Progenitor cell of endocrine pancreas (in vitro differentiated cells): Measurements from ENCODE around the gene CTNNA1. TPM values are rescaled to one million over a fixed set of nuclear protein-coding genes. Genes with fewer than 3 reads are reported as not detected.

Experiments
- DNase-seq: peaks from one replicate; pipeline ENCODE4 v3.0.0; 2021; ENCODE audit warnings: low spot score; ENCODE audit not compliant: unreplicated experiment
- H3K27ac Mint-ChIP-seq: 2 replicates; pipeline ENCODE4 v1.8.0; 2021; ENCODE audit warnings: mild to moderate bottlenecking, moderate library complexity, mixed read lengths
- H3K27me3 Mint-ChIP-seq: 2 replicates; pipeline ENCODE4 v1.8.0; 2021; ENCODE audit warnings: mixed read lengths
- H3K36me3 Mint-ChIP-seq: 2 replicates; pipeline ENCODE4 v1.8.0; 2022; ENCODE audit warnings: mixed read lengths; ENCODE audit not compliant: insufficient read depth
- H3K4me1 Mint-ChIP-seq: 2 replicates; pipeline ENCODE4 v1.8.0; 2021; ENCODE audit warnings: low read depth, mixed read lengths
- H3K4me3 Mint-ChIP-seq: 2 replicates; pipeline ENCODE4 v1.8.0; 2021; ENCODE audit warnings: low read depth, mild to moderate bottlenecking, moderate library complexity, mixed read lengths
- H3K9me3 Mint-ChIP-seq: 2 replicates; pipeline ENCODE4 v1.8.0; 2021; ENCODE audit warnings: low read depth, mixed read lengths
- CTCF ChIP-seq: fragments of 200-600 bp; sonication (generic); IDR thresholded peaks from one replicate; pipeline ENCODE4 v1.5.0; 2021; ENCODE audit warnings: antibody characterized with exemption, mild to moderate bottlenecking; ENCODE audit not compliant: unreplicated experiment
- total RNA-seq: library from RNA; stranded (reverse); gene quantifications from 2 replicates; pipeline ENCODE4 v1.2.1, GENCODE V29; 2021

CTNNA1 gene
- total RNA-seq, 1 donor from 2014 or later: 394 TPM

DNA sequence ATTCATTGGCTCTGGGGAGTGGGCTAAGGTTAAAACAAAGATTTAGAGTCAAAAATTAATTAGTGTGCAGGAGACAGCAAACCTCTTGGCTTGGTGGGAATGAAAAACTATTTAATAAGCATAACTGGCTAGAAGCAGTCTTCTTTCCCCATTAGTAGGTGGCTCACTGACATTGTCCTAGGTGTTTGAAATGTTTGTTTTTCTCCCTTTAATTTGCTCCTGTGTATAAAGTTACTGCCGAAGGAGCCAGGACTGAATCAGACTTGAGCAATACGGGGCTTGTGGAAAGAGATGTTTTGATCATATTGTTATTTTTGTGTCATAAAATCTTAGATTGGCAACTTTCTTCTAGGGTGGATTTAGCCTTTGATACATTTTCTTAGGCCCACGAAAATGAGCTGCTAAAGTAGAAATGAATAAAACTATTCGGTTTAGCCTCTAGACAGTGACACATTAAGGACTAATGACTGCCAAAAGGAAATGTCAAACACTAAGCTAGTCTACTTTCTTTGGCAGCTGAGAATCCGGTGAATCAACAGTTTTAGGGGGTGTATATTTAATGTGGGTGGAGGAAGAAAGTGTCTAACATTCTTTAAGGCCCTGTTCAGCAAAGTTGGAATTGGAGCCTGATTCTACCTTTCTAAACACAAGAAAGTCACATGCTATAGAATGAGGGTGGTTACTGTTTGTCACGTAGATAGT is 91.7 kb downstream of the CTNNA1 start:
- no peak overlapping the region for H3K4me3 Mint-ChIP-seq
- no peak for TF ChIP-seq CTCF
- H3K27ac Mint-ChIP-seq: peak overlapping the region; percentile 59
- H3K27me3 Mint-ChIP-seq: no peaks in the 10 kb centered on the region
- H3K9me3 Mint-ChIP-seq: no peaks in the 10 kb centered on the region
- no peak for DNase-seq
- peaks cover 35% of the 10 kb centered on the region for H3K4me1 Mint-ChIP-seq
- peaks cover 5% of the 10 kb centered on the region for H3K36me3 Mint-ChIP-seq

DNA sequence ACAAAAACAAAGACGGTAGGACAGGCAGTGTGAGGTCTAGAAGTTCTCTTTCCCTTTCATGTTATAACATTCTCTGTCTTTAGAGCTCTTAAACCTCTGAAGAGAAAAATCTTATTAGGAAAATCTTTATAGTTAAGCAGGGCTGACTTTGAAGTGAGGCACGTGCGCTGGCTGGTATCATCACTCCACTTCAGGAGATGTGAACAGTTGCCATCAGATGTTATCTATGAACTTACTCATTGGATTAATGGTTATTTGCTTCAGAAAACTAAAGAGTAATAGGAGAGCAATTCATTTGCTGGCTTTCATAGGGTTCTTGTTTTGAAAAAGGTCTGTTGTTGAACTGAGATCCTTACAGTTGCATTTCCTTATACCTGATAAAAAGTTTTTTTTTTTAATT is 96.2 kb downstream of the CTNNA1 start:
- Mint-ChIP-seq H3K4me1 (peaks cover 35% of the 10 kb centered on the region), H3K27me3 (no peaks in the 10 kb centered on the region), H3K4me3 (no peak overlapping the region), H3K36me3 (peaks cover 7% of the 10 kb centered on the region), H3K9me3 (no peaks in the 10 kb centered on the region), H3K27ac (peak overlapping the region; percentile 65)
- DNase-seq: no peak
- no peak for TF ChIP-seq CTCF

DNA sequence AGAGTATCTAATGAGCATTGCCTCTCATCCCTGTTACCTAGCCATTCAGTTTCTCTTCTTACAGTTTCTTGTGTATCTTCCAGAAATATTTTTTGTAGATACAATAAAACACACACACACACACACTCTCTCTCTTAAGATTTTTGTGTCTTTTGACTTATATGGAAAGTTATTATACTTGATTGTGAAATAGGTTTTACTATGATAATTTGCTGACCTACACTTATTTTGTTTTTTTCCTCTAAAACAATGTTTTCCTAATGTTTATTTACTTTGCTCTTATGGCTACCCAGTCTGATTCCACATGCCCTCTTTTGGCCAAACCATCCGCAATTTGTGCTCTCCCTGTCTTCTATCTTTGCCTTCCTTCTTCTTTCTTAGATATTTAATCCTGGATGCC is 96.7 kb downstream of the CTNNA1 start:
- H3K4me1 Mint-ChIP-seq: peaks cover 31% of the 10 kb centered on the region
- DNase-seq: no peak
- no peaks in the 10 kb centered on the region for H3K27me3 Mint-ChIP-seq
- no peak for TF ChIP-seq CTCF
- H3K9me3 Mint-ChIP-seq: no peaks in the 10 kb centered on the region
- peaks cover 8% of the 10 kb centered on the region for H3K36me3 Mint-ChIP-seq
- no peak overlapping the region for H3K27ac Mint-ChIP-seq
- no peak overlapping the region for H3K4me3 Mint-ChIP-seq

- H3K36me3 Mint-ChIP-seq: peaks cover 6% of the 10 kb centered on the region
- no peak overlapping the region for H3K27ac Mint-ChIP-seq
- no peak for DNase-seq
- H3K27me3 Mint-ChIP-seq: no peaks in the 10 kb centered on the region
- no peaks in the 10 kb centered on the region for H3K9me3 Mint-ChIP-seq
- H3K4me1 Mint-ChIP-seq: peaks cover 25% of the 10 kb centered on the region
- no peak for TF ChIP-seq CTCF
- H3K4me3 Mint-ChIP-seq: no peak overlapping the region
These were observed 97.7 kb downstream of the CTNNA1 start for GRCh38 chr5:138850865-138851435.

- Mint-ChIP-seq H3K27me3 (no peaks in the 10 kb centered on the region), H3K4me1 (peaks cover 19% of the 10 kb centered on the region), H3K9me3 (no peaks in the 10 kb centered on the region), H3K4me3 (no peak overlapping the region), H3K36me3 (peaks cover 11% of the 10 kb centered on the region), H3K27ac (no peak overlapping the region)
- TF ChIP-seq CTCF: no peak
- DNase-seq: no peak
These were observed 99.9 kb downstream of the CTNNA1 start for GRCh38 chr5:138853132-138853531.
